GM18951 (cell line): ENCODE results near the gene SHOC2.
"Not testable (repeated sequence)": the region's sequence is repeated elsewhere in the genome, so short reads cannot be mapped to it uniquely, and the experiment has no call there.

Experiments used
- POLR2A ChIP-seq: IDR thresholded peaks from 4 replicates; pipeline ENCODE4 v1.6.1; 2011; ENCODE audit warnings: mild to moderate bottlenecking; ENCODE audit not compliant: insufficient read length, insufficient read depth; ENCODE audit errors: extremely low read depth
- in situ Hi-C: fragments of 300-500 bp; cut with MboI; formaldehyde crosslinking; loops from one replicate; pipeline ENCODE4 v1.12.0; 2022; ENCODE audit warnings: low sequenced_read_pairs, mixed read lengths, inconsistent platforms; ENCODE audit not compliant: unreplicated experiment

SHOC2 gene

DNA sequence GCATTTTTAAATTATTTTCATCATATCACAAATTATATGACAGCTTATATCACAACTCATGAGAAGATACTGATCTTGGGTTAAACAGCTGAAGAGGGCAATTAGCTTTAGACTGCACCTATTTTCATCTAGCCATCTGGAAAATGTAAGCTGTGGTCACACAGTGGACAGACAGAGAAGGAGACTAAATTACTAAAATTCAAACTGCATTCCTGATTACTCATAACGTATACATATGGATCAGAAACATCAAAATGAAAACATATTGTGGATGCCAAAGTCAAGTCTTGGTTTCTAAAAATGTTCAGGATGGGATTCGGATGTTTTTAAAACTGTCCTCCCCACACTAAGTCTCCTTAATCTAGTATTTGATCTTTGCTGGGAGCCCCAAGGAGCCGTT lies 7.0 kb upstream of the SHOC2 start:
- in situ Hi-C loops: no loop called here
- no peak for TF ChIP-seq POLR2A

- in situ Hi-C loops: no loop called here
- no peak for TF ChIP-seq POLR2A
Observed at GRCh38 chr10:110914431-110914830, 5.0 kb upstream of the SHOC2 start.

DNA sequence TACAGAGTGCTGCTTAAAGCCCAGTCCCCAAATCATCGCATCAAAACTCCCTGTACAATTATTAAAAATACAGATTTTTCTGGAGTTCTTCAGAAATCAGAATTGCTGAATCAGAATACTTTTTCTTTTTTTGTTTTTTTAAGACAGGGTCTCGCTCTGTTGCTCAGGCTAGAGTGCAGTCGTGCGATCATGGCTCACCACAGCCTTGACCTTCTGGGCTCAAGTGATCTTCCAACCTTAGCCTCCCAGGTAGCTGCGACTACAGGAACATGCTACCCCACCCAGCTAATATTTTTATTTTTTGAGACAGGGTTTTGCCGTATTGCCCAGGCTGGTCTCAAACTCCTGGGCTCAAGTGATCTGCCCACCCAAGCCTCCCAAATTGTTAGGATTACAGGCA lies 4.4 kb upstream of the SHOC2 start:
- in situ Hi-C loops: no loop called here

DNA sequence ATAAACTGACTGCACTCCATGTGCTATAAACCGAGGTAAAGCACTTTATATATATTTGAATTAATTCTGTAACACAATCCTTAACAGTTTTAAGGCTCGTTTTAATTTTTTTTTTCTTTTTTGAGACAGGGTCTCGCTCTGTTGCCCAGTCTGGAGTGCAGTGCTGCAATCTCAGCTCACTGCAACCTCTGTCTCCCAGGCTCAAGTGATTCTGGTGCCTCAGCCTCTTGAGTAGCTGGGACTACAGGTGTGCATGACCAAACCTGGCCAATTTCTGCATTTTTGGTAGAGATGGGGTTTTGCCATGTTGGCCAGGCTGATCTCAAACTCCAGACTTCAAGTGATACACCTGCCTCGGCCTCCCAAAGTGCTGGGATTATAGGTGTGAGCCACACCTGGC lies 3.8 kb upstream of the SHOC2 start:
- in situ Hi-C loops: not testable (repeated sequence)

More for the DNA sequence above, 4.4 kb upstream of the SHOC2 start:
- no peak for TF ChIP-seq POLR2A

GRCh38 chr10:110916554-110917346 lies 2.7 kb upstream of the SHOC2 start:
- TF ChIP-seq POLR2A: no peak
- in situ Hi-C loops: no loop called here

- no peak for TF ChIP-seq POLR2A
- in situ Hi-C loops: no loop called here
Observed at GRCh38 chr10:110918269-110918642, 1.1 kb upstream of the SHOC2 start.

DNA sequence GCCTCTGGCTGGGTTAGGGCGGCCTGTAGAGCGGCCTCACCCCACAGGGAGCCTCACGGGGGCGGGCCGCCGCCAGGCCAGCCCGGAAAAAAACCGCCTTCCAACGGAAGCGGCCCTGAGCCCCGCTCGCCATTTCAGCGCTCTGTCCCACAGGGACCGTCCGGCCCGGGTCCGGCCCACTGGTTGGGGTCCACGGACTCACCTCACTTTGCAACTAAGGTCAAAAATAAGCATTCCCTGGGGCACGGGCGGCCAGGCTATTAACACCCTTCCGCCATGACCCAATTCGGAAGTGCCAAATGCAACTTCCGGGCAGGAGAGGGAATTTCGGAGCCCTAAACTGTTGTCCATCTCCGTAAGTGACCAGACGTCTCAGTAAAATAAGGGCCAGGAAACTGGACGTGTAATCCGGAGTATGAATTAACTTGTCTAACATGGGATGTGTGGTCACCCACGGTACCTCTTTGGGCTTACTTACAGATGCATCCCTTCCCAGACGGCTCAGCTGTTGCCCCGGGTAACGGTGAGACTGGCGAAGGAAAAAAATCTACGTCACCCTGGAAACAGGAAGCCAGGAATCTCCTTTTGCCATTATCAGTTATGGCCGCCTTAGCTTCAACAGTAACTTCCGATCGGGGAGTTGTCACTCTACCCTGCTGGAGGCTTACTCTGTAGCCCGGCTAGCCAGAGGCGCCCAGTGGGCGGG lies 608 bp upstream of the SHOC2 start, which contains the start of gene BBIP1:
Gene BBIP1 (minus strand): TSS at position 538 of the 706 bp plus-strand sequence. CDS start 1,023 bp downstream, outside the sequence.
- in situ Hi-C loops: no loop called here
- TF ChIP-seq POLR2A: peak; percentile 79

DNA sequence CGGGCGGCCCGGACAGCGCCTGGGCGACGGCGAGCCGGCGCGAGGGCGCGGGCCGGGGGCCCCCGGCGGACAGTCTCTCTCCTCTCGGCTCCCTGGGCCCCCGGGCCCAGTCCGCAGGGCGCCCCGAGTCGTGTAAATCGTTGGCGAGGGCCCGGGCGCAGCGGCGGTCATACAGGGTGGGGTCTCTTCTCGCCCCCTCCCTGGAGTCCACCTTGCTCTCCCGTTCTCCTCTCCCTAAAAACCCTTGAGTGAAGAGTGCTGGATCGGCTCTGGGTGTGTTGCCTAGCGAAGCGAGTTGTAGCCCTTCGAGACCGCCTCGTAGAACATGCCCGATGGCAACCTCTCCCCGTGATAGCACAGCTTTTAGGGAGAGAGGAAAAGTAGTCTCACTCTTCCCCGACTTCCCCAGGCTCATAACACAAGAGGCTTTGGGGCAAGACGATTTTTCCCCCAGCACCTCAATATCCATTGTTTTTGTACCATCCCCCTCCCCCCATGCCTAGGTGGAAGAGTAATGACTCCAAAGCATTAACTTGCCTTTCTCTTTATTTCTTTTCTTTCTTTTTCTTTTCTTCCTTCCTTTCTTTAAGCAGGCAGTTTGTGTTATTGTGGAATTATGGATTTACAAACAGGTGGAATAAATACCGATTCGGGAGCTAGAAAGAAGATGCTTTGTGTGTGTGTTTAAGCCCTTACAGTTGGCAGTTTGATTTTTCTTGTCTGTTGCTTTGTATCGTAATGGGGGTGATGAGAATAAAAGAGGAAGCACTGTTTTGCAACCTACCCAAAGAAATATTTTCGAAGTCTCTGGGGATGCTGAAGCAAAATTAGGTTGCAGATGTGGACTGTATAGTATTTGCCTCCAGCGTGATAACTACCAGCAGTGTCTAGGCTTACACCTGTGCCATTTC lies 822 bp downstream of the SHOC2 start:
- TF ChIP-seq POLR2A: no peak
- in situ Hi-C loops: no loop called here

DNA sequence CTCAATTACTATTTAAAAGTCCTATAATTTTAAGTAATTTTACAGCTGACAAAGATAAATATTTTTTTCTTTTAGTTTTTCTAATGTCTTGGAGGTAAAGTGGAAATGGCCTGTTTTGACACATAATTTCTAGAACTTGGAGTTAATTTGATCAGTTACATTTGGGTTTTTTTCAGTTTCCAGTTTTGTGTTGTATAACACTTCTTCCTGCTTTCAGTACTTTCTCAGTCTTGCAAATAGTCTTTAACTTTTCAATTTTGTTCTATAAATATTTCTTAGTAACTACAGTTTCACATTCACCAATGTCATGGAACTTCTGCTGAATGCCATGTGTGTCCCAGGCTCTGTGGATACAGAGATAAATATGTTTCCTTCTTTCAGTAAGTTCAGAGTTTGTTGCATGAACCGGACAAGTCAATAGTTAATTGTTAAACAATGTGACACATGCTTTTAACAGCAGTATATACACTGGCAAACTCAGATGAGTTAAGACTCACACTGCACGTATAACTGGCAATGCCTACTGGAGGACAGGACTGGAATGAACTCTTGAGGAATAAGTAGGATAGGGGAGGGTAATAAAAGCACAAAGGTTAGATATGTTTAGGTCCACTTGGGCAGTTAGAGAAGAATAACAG lies 4.6 kb downstream of the SHOC2 start:
- in situ Hi-C loops: no loop called here
- TF ChIP-seq POLR2A: no peak

- TF ChIP-seq POLR2A: no peak
- in situ Hi-C loops: no loop called here
Observed at GRCh38 chr10:110927461-110927860, 8.1 kb downstream of the SHOC2 start.

GRCh38 chr10:110931769-110932381 lies 12.5 kb downstream of the SHOC2 start:
- in situ Hi-C loops: no loop called here
- no peak for TF ChIP-seq POLR2A

DNA sequence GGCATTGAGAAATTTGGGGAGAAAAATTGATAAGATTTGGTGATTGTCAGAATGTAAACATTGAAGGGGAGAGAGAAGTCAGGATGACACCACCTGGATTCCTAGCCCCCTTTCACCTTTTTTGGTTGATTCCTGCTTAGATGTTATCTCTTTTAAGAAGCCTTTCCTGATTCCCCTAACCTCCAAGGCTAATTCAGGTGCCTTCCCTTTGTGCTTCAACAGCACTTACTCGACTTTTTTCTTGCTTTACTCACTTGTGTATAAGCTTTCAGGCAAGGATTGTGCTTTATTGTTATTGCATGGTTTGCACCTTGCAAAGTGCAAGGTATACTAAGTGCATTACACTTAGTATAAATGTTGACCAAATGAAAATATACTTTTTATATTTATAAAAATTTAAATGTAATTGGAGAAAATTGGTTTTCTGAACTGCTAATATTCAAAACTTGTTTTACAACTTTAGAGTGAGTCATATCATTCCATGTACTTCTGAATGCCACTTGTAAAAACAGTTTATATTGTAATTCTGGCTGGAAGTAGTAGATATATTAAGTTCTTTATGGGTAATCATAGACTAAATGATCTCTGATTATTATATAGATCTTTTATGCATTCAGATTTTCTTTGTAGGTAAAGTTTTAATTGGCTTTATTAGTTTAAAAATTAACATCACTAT lies 13.2 kb downstream of the SHOC2 start:
- in situ Hi-C loops: no loop called here
- no peak for TF ChIP-seq POLR2A
